Neural cell (in vitro differentiated cells): ENCODE measurements around the gene RPS19BP1. TPM values are rescaled to one million over a fixed set of nuclear protein-coding genes. Genes with fewer than 3 reads are reported as not detected.

Experiments
- H2AFZ ChIP-seq: fragments of 200-600, 300-800 bp; sonication (generic), shearing (Covaris generic); 2 replicates; pipeline ENCODE4 v1.6.0; 2014; ENCODE audit warnings: low read depth, mild to moderate bottlenecking, antibody characterized with exemption, low read length, moderate library complexity
- H3F3A ChIP-seq: fragments of 200-600 bp; shearing (Covaris generic); 2 replicates; pipeline ENCODE4 v1.6.1; 2016; ENCODE audit warnings: mild to moderate bottlenecking, moderate library complexity, mixed read lengths, antibody characterized with exemption, low read length; ENCODE audit not compliant: insufficient read depth, poor library complexity, severe bottlenecking
- H3K27ac ChIP-seq: fragments of 200-600, 300-800 bp; sonication (generic), shearing (Covaris generic); 2 replicates; pipeline ENCODE4 v1.5.1; 2014; ENCODE audit warnings: mild to moderate bottlenecking, low read length, moderate library complexity
- H3K27me3 ChIP-seq: fragments of 300-800, 200-600 bp; sonication (generic), shearing (Covaris generic); 2 replicates; pipeline ENCODE4 v1.6.0; 2014; ENCODE audit warnings: mild to moderate bottlenecking, low read depth, low read length, moderate library complexity; ENCODE audit not compliant: insufficient read depth
- H3K36me3 ChIP-seq: fragments of 300-800, 200-600 bp; sonication (generic), shearing (Covaris generic); 2 replicates; pipeline ENCODE4 v1.5.1; 2014; ENCODE audit warnings: mild to moderate bottlenecking, antibody characterized with exemption, low read length, moderate library complexity; ENCODE audit not compliant: insufficient read depth
- H3K4me2 ChIP-seq: fragments of 300-800, 200-600 bp; sonication (generic), shearing (Covaris generic); 2 replicates; pipeline ENCODE4 v1.6.0; 2014; ENCODE audit warnings: mild to moderate bottlenecking, low read length
- H3K4me3 ChIP-seq: fragments of 300-800, 200-600 bp; sonication (generic), shearing (Covaris generic); 2 replicates; pipeline ENCODE4 v1.5.1; 2014; ENCODE audit warnings: mild to moderate bottlenecking, low read length, moderate library complexity
- H3K79me2 ChIP-seq: fragments of 200-600 bp; shearing (Covaris generic); replicated peaks from 2 replicates; pipeline ENCODE4 v1.6.0; 2014; ENCODE audit warnings: mild to moderate bottlenecking, low read length, moderate library complexity; ENCODE audit not compliant: insufficient read depth
- H3K9ac ChIP-seq: fragments of 300-800, 200-600 bp; sonication (generic), shearing (Covaris generic); 2 replicates; pipeline ENCODE4 v1.6.1; 2016; ENCODE audit warnings: mild to moderate bottlenecking, low read length, mixed read lengths
- H3K9me2 ChIP-seq: fragments of 200-600 bp; shearing (Covaris generic); 2 replicates; pipeline ENCODE4 v1.6.1; 2016; ENCODE audit warnings: mild to moderate bottlenecking, low read length, mixed read lengths; ENCODE audit not compliant: insufficient read depth
- H3K9me3 ChIP-seq: fragments of 200-600, 300-800 bp; sonication (generic), shearing (Covaris generic); 2 replicates; pipeline ENCODE4 v1.6.1; 2016; ENCODE audit warnings: mild to moderate bottlenecking, mixed run types, low read length, moderate library complexity, mixed read lengths
- H4K20me1 ChIP-seq: fragments of 200-600 bp; shearing (Covaris generic); 2 replicates; pipeline ENCODE4 v1.6.1; 2016; ENCODE audit warnings: mild to moderate bottlenecking, mixed run types; ENCODE audit not compliant: insufficient read depth
- CTCF ChIP-seq: fragments of 450-650 bp; IDR thresholded peaks from 2 replicates; pipeline ENCODE4 v1.5.1; 2014; ENCODE audit warnings: antibody characterized with exemption, mild to moderate bottlenecking, moderate library complexity; ENCODE audit not compliant: poor library complexity, severe bottlenecking
- EP300 ChIP-seq: fragments of 450-650 bp; conservative IDR thresholded peaks from 2 replicates; pipeline ENCODE4 v1.6.1; 2014; ENCODE audit warnings: antibody characterized with exemption, mild to moderate bottlenecking, moderate library complexity; ENCODE audit not compliant: poor library complexity, severe bottlenecking
- EZH2 ChIP-seq: fragments of 200-600, 300-800 bp; shearing (Covaris generic), sonication (generic); IDR thresholded peaks from 2 replicates; pipeline ENCODE4 v1.6.1; 2014; ENCODE audit warnings: antibody characterized with exemption, low read length, borderline replicate concordance, mild to moderate bottlenecking; ENCODE audit not compliant: insufficient read depth, poor library complexity, severe bottlenecking
- MXI1 ChIP-seq: fragments of 450-650 bp; conservative IDR thresholded peaks from 2 replicates; pipeline ENCODE4 v1.6.1; 2014; ENCODE audit warnings: antibody characterized with exemption, mild to moderate bottlenecking; ENCODE audit not compliant: poor library complexity, severe bottlenecking
- POLR2AphosphoS5 ChIP-seq: IDR thresholded peaks from 2 replicates; pipeline ENCODE4 v1.6.1; 2012
- RAD21 ChIP-seq: fragments of 450-650 bp; conservative IDR thresholded peaks from 2 replicates; pipeline ENCODE4 v1.6.1; 2014; ENCODE audit warnings: antibody characterized with exemption, mild to moderate bottlenecking, moderate library complexity
- REST ChIP-seq: IDR thresholded peaks from 2 replicates; pipeline ENCODE4 v1.6.1; 2012; ENCODE audit warnings: borderline replicate concordance
- SMC3 ChIP-seq: fragments of 450-650 bp; conservative IDR thresholded peaks from 2 replicates; pipeline ENCODE4 v1.6.1; 2014; ENCODE audit warnings: antibody characterized with exemption, mild to moderate bottlenecking, moderate library complexity; ENCODE audit not compliant: poor library complexity
- TAF1 ChIP-seq: IDR thresholded peaks from 2 replicates; pipeline ENCODE4 v1.6.1; 2012; ENCODE audit warnings: low read depth
- polyA plus RNA-seq: library from polyadenylated mRNA; depleted of rRNA; stranded (reverse); fragments of >200 nt; gene quantifications from 2 replicates; pipeline ENCODE4 v1.2.3, GENCODE V29; 2014

Gene RPS19BP1
- polyA plus RNA-seq, 1 donor from 2014 or later: 164 TPM

GRCh38 chr22:39487826-39488520, 44.6 kb downstream of the RPS19BP1 start:
- no peaks in the 10 kb centered on the region for H3K79me2 ChIP-seq
- no peak overlapping the region for H3K27ac ChIP-seq
- H3K27me3 ChIP-seq: no peaks in the 10 kb centered on the region
- H3K9me2 ChIP-seq: no peaks in the 10 kb centered on the region
- TF ChIP-seq POLR2AphosphoS5 (no peak), TAF1 (no peak), SMC3 (no peak), RAD21 (no peak), EZH2 (no peak), CTCF (no peak), REST (no peak)
- H3K9me3 ChIP-seq: no peaks in the 10 kb centered on the region
- H3K4me3 ChIP-seq: no peak overlapping the region
- H2AFZ ChIP-seq: no peak overlapping the region
- no peaks in the 10 kb centered on the region for H3F3A ChIP-seq
- H3K36me3 ChIP-seq: no peaks in the 10 kb centered on the region
- no peak overlapping the region for H3K4me2 ChIP-seq
- H4K20me1 ChIP-seq: no peaks in the 10 kb centered on the region
- no peak overlapping the region for H3K9ac ChIP-seq

- Histone ChIP-seq H2AFZ (no peak overlapping the region), H3K27me3 (no peaks in the 10 kb centered on the region), H3K4me2 (no peak overlapping the region), H4K20me1 (no peaks in the 10 kb centered on the region), H3K4me3 (no peak overlapping the region), H3K9me2 (no peaks in the 10 kb centered on the region), H3K79me2 (no peaks in the 10 kb centered on the region), H3K9me3 (no peaks in the 10 kb centered on the region), H3K36me3 (no peaks in the 10 kb centered on the region), H3F3A (no peaks in the 10 kb centered on the region), H3K9ac (no peak overlapping the region), H3K27ac (no peak overlapping the region)
- no peak for TF ChIP-seq MXI1
- TF ChIP-seq EP300: no peak
- no peak for TF ChIP-seq TAF1
- TF ChIP-seq RAD21: no peak
- no peak for TF ChIP-seq REST
- TF ChIP-seq EZH2: no peak
- TF ChIP-seq CTCF: no peak
- no peak for TF ChIP-seq SMC3
- no peak for TF ChIP-seq POLR2AphosphoS5
Measured at GRCh38 chr22:39486951-39487825, 45.4 kb downstream of the RPS19BP1 start.
